Lower lobe of right lung (tissue), 2 donors: ENCODE measurements around the gene CLEC4C. TPM values are rescaled to one million over a fixed set of nuclear protein-coding genes. Genes with fewer than 3 reads are reported as not detected.

Source experiments
- ATAC-seq, 2 donors: fragments of 200-7000 bp; cut with Tn5 transposase; one replicate each; pipeline ENCODE4 v1.9.1; 2020 to 2022; ENCODE audit warnings: mild to moderate bottlenecking in 2 of 2, moderate library complexity in 2 of 2
- DNase-seq: peaks from one replicate; pipeline ENCODE4 v3.0.0-alpha.2; 2020
- H3K27ac ChIP-seq: fragments of 200-600 bp; one replicate; pipeline ENCODE4 v1.8.0; 2022
- H3K27me3 ChIP-seq: fragments of 200-600 bp; one replicate; pipeline ENCODE4 v1.8.0; 2022; ENCODE audit warnings: low read depth
- H3K36me3 ChIP-seq: fragments of 200-600 bp; one replicate; pipeline ENCODE4 v1.8.0; 2022; ENCODE audit warnings: mild to moderate bottlenecking
- H3K4me1 ChIP-seq: fragments of 200-600 bp; one replicate; pipeline ENCODE4 v1.8.0; 2022
- H3K4me3 ChIP-seq: fragments of 200-600 bp; one replicate; pipeline ENCODE4 v1.8.0; 2022; ENCODE audit warnings: mild to moderate bottlenecking
- H3K9me3 ChIP-seq: fragments of 200-600 bp; one replicate; pipeline ENCODE4 v1.8.0; 2022
- intact Hi-C: fragments of 100-400 bp; cut with DNase I; formaldehyde crosslinking; loops from one replicate; pipeline ENCODE4 v1.11.0; 2022
- total RNA-seq: library from RNA; stranded (reverse); fragmentation: NEBNext Ultra II Directional; extraction: Animal tissue kit (Norgen Biotek cat#: 25700); gene quantifications from one replicate; pipeline ENCODE4 v1.2.1, GENCODE V29; 2021
- TF ChIP-seq, protein P1 (sequence below): fragments of 200-600 bp; IDR thresholded peaks from one replicate; pipeline ENCODE4 v1.8.0; 2022; ENCODE audit warnings: antibody characterized with exemption, mild to moderate bottlenecking
- donor health status: DM: no; HTN: yes; CAD: no; lungs with severe emphysema.

Gene CLEC4C
- total RNA-seq, 1 donor from 2014 or later, result not detected

DNA sequence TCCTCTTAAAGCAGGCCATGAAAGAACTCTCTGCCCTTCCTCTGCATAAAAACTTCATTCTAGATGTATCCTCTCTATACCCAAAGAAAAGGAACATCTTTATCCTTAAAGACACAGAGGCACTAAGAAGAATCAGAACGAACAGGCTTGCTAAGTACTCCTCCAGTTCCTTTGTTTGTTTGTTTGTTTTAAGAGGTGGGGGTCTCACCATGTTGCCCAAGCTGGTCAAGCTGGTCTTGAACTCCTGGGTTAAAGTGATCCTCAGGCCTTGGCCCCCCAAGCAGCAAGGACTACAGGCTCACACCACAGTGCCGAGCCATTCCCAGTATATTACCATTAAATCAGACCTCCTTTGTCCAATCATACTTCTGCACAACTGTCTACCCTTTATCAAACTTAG is 65.6 kb downstream of the CLEC4C start:
- H3K4me3 ChIP-seq, result no peak overlapping the region
- intact Hi-C loops, result no loop called here
- no peaks in the 10 kb centered on the region for H3K9me3 ChIP-seq
- DNase-seq (no peak), ATAC-seq (no peak)
- TF ChIP-seq, protein P1, sequence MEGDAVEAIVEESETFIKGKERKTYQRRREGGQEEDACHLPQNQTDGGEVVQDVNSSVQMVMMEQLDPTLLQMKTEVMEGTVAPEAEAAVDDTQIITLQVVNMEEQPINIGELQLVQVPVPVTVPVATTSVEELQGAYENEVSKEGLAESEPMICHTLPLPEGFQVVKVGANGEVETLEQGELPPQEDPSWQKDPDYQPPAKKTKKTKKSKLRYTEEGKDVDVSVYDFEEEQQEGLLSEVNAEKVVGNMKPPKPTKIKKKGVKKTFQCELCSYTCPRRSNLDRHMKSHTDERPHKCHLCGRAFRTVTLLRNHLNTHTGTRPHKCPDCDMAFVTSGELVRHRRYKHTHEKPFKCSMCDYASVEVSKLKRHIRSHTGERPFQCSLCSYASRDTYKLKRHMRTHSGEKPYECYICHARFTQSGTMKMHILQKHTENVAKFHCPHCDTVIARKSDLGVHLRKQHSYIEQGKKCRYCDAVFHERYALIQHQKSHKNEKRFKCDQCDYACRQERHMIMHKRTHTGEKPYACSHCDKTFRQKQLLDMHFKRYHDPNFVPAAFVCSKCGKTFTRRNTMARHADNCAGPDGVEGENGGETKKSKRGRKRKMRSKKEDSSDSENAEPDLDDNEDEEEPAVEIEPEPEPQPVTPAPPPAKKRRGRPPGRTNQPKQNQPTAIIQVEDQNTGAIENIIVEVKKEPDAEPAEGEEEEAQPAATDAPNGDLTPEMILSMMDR, result no peak
- peaks cover 5% of the 10 kb centered on the region for H3K4me1 ChIP-seq
- H3K27me3 ChIP-seq, result peaks cover 4% of the 10 kb centered on the region
- no peak overlapping the region for H3K27ac ChIP-seq
- no peaks in the 10 kb centered on the region for H3K36me3 ChIP-seq

Other genes starting within 250 kb of the CLEC4C start
- gene CD163, start 243.6 kb downstream of the CLEC4C start, total RNA-seq, result 525 TPM
- gene APOBEC1, start 81.5 kb downstream of the CLEC4C start, total RNA-seq, result not detected
- gene GDF3, start 51.6 kb downstream of the CLEC4C start, total RNA-seq, result 0.30 TPM
- not detected for gene DPPA3, start 35.9 kb downstream of the CLEC4C start, total RNA-seq
- not detected for gene NANOGNB, start 17.8 kb upstream of the CLEC4C start, total RNA-seq
- gene NANOG, start 42.0 kb upstream of the CLEC4C start, total RNA-seq, result not detected
- gene SLC2A14, start 125.5 kb upstream of the CLEC4C start, total RNA-seq, result not detected
- 133 TPM for gene SLC2A3, start 188.8 kb upstream of the CLEC4C start, total RNA-seq